Spinal cord (tissue), 10 donors: ENCODE data around the gene POM121L2. TPM values are rescaled to one million over a fixed set of nuclear protein-coding genes. Genes with fewer than 3 reads are reported as not detected.

ENCODE experiments used
- DNase-seq, 6 donors: peaks; one replicate each; pipeline versions ENCODE4 v3.0.0 to v3.0.0-alpha.2; 2013 to 2015; ENCODE audit warnings: low spot score in 6 of 6, low read depth in 4 of 6
- H3K27ac ChIP-seq: one replicate; pipeline ENCODE4 v1.5.1; 2013; ENCODE audit warnings: low read depth, low read length, control low read depth
- H3K27me3 ChIP-seq: one replicate; pipeline ENCODE4 v1.6.1; 2013; ENCODE audit warnings: low read length; ENCODE audit not compliant: control insufficient read depth, insufficient read depth
- H3K36me3 ChIP-seq: one replicate; pipeline ENCODE4 v1.6.1; 2013; ENCODE audit warnings: low read length; ENCODE audit not compliant: control insufficient read depth, insufficient read depth
- H3K4me1 ChIP-seq: one replicate; pipeline ENCODE4 v1.6.1; 2013; ENCODE audit warnings: low read length; ENCODE audit not compliant: control insufficient read depth, insufficient read depth
- H3K4me3 ChIP-seq: one replicate; pipeline ENCODE4 v1.5.1; 2013; ENCODE audit warnings: low read depth, low read length, control low read depth
- H3K9me3 ChIP-seq: one replicate; pipeline ENCODE4 v1.6.1; 2013; ENCODE audit warnings: low read length; ENCODE audit not compliant: control insufficient read depth, insufficient read depth
- WGBS: methylation state at CpG from one replicate; pipeline ENCODE4 v1.1.5; 2013; ENCODE audit warnings: missing lambda C conversion rate; ENCODE audit not compliant: insufficient coverage; 5-methylcytosine and 5-hydroxymethylcytosine counted together
- long read RNA-seq, 4 donors: transcript quantifications; one replicate each; lab custom pipeline, GENCODE V29; 2026
- polyA plus RNA-seq, 2 donors: library from polyadenylated mRNA; unstranded; fragments of 120-200 nt; gene quantifications; one replicate each; pipeline ENCODE4 v1.2.1, GENCODE V29; 2013; ENCODE audit not compliant: insufficient read length in 2 of 2
- total RNA-seq, 2 donors: library from RNA; depleted of rRNA in 1 of 2; stranded (reverse); fragments of 120-200 nt in 1 of 2; fragments of >200 nt in 1 of 2; gene quantifications; one replicate each; pipeline versions ENCODE4 v1.2.3 to v1.2.4, GENCODE V29; 2013 to 2014
- donor health status: healthy.

Gene POM121L2
- total RNA-seq (not detected), polyA plus RNA-seq (not detected)
- long read RNA-seq, donor 1 = 0 reads
- long read RNA-seq, donor 2 = 0 reads
- long read RNA-seq, donor 3 = 0 reads
- long read RNA-seq, donor 4 = 0 reads

DNA sequence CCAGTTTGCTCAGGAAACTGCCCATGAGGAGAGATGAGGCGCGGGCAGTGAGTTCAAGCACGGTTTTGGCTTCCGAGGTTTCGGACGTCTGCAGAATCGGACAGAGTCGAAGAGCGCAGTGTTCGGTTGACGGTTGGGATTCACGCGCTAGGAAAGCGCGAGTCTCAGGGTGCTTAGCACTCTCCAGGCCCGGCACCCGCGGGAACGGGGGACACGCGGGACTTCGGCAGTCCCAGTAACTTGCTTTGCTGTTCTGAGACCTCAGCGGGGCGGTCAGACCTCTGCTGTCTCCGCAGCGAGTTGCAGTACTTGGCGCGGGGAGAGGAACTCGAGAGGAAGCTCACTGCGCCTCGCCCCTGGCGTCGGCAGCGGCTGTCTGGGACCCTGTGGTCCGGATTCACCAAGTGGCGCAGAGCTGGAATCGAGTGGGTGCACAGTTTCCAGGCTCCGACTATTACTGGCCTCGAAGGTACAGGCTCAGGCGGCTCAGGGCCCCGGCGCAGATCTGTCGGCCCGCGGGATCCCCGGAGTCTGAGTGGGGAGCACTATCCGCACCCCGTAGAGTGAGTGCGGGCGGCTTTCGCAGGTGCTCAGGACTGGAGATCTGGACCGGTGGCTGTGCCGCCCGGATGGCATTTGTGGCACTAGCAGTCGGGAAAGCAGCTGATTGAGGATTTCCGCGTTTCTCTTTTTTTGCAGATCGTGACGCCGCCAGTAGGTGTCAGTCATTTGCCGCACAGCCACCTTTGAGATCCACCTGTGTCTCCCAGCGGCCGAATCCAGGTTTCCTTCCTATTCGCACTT lies at the start of gene POM121L2:
Gene POM121L2 (minus strand): TSS at position 128 of the 804 bp plus-strand sequence. CDS start 103 bp downstream, at position 25.
- under 1% methylated on average over 64 of the region's 64 CpGs for WGBS
- H3K27me3 ChIP-seq = peaks cover 60% of the 10 kb centered on the region
- H3K4me3 ChIP-seq = peak within 1 kb of the TSS; percentile 38
- peak in 4 of 6 donors; percentile 36 to 92 (median 68) for DNase-seq
- H3K4me1 ChIP-seq = peaks cover 13% of the 10 kb centered on the region
- H3K9me3 ChIP-seq = no peaks in the 10 kb centered on the region
- no peak within 1 kb of the TSS for H3K27ac ChIP-seq
- H3K36me3 ChIP-seq = no peaks in the 10 kb centered on the region

DNA sequence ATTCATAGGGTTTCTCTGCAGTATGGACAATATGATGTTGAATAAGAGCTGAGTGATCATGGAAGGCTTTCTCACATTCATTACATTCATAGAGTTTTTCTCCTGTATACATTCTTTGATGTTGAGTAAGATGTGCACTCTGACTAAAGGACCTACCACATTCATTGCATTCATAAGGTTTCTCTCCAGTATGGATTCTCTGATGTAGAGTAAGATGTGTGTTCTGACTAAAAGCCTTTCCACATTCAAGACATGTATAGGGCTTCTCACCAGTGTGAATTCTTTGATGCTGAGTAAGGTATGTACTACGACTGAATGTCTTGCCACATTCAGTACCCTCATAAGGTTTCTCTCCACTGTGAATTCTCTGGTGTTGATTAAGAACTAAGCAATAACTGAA lies 47.2 kb upstream of the POM121L2 start:
- Histone ChIP-seq H3K27me3 (no peaks in the 10 kb centered on the region), H3K4me3 (no peak overlapping the region), H3K27ac (no peak overlapping the region), H3K9me3 (peaks cover 2% of the 10 kb centered on the region), H3K4me1 (no peaks in the 10 kb centered on the region), H3K36me3 (no peaks in the 10 kb centered on the region)
- no peak for DNase-seq
- no CpG with 5 or more reads among the region's 1 CpG for WGBS

DNA sequence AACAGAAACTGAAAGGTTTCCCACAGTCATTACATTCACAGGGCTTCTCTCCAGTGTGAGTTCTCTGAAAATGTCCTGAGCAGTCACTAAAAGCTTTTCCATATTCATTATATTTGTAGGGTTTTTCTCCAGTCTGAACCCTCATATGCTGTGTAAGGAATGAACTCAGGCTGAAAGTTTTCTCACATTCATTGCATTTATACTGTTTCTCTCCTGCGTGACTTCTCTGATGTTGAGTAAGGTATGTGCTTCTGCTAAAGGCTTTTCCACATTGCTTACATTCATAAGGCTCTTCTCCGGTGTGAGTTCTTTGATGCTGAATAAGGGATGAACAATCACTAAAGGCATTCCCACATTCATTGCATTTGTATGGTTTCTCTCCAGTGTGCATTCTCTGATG lies 46.7 kb upstream of the POM121L2 start:
- DNase-seq = no peak
- no peak overlapping the region for H3K27ac ChIP-seq
- no CpG with 5 or more reads among the region's 2 CpGs for WGBS

DNA sequence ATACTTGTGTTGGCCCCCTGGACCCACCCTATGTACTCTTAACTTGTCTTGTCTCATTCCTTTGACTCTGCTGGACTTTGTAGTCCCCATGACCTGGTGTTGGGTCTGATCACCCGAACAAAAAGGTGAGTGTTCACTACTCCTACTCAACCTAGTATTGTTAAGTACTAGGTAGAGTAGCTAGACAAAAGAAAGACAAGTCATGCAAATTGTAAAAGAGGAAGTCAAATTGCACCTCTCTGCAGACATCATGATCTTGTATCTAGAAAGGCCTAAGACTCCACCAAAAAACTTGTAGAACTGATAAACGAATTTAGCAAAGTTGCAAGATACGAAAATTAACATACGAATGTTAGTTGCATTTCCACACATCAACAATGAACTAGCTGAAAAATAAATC lies 40.8 kb upstream of the POM121L2 start:
- H3K36me3 ChIP-seq = no peaks in the 10 kb centered on the region
- WGBS = no CpG with 5 or more reads among the region's 4 CpGs
- peaks cover 6% of the 10 kb centered on the region for H3K9me3 ChIP-seq
- no peaks in the 10 kb centered on the region for H3K27me3 ChIP-seq
- no peak overlapping the region for H3K4me3 ChIP-seq
- H3K4me1 ChIP-seq = no peaks in the 10 kb centered on the region
- DNase-seq = no peak
- no peak overlapping the region for H3K27ac ChIP-seq

More for the DNA sequence above, 46.7 kb upstream of the POM121L2 start:
- Histone ChIP-seq H3K9me3 (peaks cover 2% of the 10 kb centered on the region), H3K36me3 (no peaks in the 10 kb centered on the region), H3K27me3 (no peaks in the 10 kb centered on the region), H3K4me1 (no peaks in the 10 kb centered on the region), H3K4me3 (no peak overlapping the region)

DNA sequence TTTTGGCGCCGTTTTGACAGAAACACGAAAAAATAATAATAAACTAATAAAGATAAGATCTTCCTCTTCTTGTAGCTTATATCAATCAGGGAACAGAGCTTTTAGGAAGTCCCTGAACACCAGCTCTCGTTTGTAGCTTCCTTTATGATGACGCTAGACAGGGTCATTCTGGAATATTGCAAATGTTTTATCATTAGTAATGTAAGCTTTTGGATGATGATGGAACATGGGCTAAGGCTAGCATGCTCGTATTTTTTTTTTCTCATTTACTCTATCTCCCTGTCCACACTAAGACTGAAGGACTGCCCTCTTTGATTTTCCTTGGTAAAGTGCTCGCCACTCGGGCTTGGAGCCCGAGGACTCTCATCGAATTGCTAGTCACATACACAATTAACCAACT lies 22.1 kb upstream of the POM121L2 start:
- H3K36me3 ChIP-seq = no peaks in the 10 kb centered on the region
- 59% methylated on average over 5 of the region's 10 CpGs for WGBS
- H3K27ac ChIP-seq = no peak overlapping the region
- no peak for DNase-seq
- peaks cover 11% of the 10 kb centered on the region for H3K27me3 ChIP-seq
- H3K4me1 ChIP-seq = no peaks in the 10 kb centered on the region
- no peaks in the 10 kb centered on the region for H3K9me3 ChIP-seq
- H3K4me3 ChIP-seq = no peak overlapping the region

DNA sequence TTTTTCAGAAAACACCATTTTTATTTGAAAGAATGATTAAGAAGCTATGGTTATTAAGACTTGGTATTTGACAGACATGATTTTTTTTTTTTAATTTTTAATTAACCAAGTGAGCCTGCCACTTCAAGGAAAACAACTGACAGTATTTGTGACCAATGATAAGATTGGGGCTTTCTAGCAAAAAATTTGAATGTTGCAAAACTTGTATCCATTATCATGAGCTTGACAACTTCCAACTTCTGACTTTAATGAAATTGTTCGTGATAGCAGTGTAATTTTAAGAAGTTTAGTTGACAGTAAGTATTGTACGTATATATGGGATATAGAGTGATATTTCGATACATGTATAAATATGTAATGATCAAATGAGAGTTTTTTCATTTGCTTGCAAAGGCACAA lies 21.6 kb upstream of the POM121L2 start:
- Histone ChIP-seq H3K36me3 (no peaks in the 10 kb centered on the region), H3K9me3 (no peaks in the 10 kb centered on the region), H3K27me3 (peaks cover 11% of the 10 kb centered on the region), H3K27ac (no peak overlapping the region), H3K4me1 (no peaks in the 10 kb centered on the region), H3K4me3 (no peak overlapping the region)
- DNase-seq = peak in 1 of 6 donors; percentile 0
- no CpG with 5 or more reads among the region's 3 CpGs for WGBS

DNA sequence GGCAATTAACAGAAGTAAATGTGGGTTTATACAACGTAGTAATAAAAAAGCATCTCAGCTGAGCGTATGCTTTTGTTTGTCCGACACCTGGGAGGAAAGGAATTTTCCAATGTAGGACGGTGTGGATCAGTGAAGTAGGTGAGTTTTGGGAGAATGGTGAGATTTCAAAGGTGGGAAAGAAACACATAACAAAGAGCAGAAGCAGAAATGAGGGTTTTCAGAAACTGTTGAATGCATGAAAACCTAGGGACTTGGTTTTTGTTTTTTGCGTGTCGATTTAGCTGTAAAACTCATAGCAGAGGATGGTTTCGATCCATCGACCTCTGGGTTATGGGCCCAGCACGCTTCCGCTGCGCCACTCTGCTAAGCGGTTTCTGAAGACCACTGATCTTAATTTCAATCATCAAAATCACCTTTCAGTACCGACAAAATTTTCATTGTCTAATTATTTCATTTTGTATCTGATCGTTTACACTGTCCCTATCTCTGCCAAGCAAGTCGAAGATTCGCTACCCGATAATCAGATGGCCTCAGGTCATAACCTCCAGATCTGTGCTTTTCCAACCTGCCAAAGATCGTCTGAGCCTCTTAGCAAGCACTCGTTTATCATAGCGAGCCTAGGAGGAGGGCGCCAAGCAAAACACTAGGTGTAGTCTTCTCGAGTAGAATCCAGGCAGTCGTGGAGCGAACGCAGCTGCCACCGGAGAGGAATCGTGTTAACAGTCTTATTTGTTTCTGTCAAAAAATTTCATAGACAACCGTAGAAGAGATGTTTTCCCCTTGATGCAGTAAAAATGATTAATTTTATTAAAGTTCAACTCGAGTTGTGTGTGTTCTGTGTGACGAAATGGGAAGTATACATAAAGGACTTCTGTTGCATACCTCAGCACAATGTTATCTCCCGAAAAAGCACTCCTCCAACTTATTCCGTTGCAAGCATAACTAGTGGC lies 20.9 kb upstream of the POM121L2 start:
- Histone ChIP-seq H3K27ac (no peak overlapping the region), H3K4me3 (peak overlapping the region; percentile 22), H3K36me3 (no peaks in the 10 kb centered on the region), H3K9me3 (no peaks in the 10 kb centered on the region), H3K27me3 (peaks cover 11% of the 10 kb centered on the region), H3K4me1 (no peaks in the 10 kb centered on the region)
- peak in 5 of 6 donors; percentile 17 to 82 (median 35) for DNase-seq
- 12% methylated on average over 27 of the region's 32 CpGs for WGBS

DNA sequence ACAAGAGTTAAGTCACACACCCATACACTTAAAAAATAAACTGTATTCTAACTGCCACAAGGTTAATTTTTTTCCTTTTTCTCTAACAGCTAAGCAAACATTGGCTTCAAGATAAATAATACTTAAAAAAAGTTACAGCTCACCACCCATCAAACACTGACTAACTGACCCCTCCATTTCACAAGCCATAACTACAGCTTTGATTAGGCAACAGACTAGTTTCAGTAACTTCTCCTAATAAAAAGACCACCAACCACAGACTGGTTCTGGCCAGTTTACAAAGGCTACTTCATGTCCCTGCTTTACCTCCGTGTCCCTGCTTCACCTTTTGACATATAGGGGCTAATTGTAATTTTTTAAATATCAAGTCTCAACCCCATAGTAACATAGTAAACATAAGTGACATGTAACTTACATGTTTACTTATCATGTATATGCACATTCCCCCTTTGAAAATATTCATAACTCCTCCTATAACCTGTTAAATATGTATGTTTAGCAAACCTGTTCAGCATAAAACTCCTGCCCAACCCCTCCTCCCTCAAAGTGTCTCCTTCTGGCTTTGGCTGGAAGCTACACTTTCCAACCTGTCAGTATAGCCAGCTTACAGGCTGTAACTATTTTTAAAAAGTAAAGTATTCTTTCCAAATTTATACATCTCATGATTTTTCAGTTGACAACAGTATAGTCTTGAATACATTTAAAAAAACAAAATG lies 15.1 kb upstream of the POM121L2 start:
- no peak overlapping the region for H3K4me3 ChIP-seq
- peaks cover 8% of the 10 kb centered on the region for H3K27me3 ChIP-seq
- no peaks in the 10 kb centered on the region for H3K4me1 ChIP-seq
- H3K36me3 ChIP-seq = no peaks in the 10 kb centered on the region
- WGBS = no CpG with 5 or more reads among the region's 1 CpG
- H3K9me3 ChIP-seq = no peaks in the 10 kb centered on the region
- H3K27ac ChIP-seq = no peak overlapping the region
- no peak for DNase-seq

DNA sequence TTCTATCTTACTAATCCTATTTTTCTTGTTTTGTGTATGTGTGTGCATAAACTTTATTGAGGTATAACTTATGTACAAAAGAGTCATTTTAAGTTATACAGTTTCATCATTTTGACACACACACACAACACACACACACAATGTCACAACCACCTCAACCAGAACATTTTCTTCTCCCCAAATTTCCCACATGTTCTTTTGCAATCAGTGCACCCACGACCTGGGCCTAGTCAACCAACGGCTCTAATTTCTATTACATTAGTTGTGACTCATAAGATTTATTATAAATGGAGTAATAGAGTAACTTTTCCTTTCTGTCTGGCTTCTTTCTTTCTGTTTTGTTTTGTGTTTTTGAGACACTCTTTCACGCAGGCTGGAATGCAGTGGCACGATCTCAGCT lies 9.8 kb upstream of the POM121L2 start:
- no CpG with 5 or more reads among the region's 4 CpGs for WGBS
- no peak for DNase-seq
- H3K9me3 ChIP-seq = no peaks in the 10 kb centered on the region
- no peaks in the 10 kb centered on the region for H3K36me3 ChIP-seq
- no peak overlapping the region for H3K27ac ChIP-seq
- no peaks in the 10 kb centered on the region for H3K4me1 ChIP-seq
- H3K27me3 ChIP-seq = peaks cover 11% of the 10 kb centered on the region
- H3K4me3 ChIP-seq = no peak overlapping the region
